Measurements from ENCODE around the gene NUP210.
A peak's percentile ranks its signal among the peaks of the same experiment; 100 is the strongest.
"Not testable (repeated sequence)": the region's sequence is repeated elsewhere in the genome, so short reads cannot be mapped to it uniquely, and the experiment has no call there.

The NUP210 gene

GRCh38 chr3:13420045-13420830, at the start of gene NUP210:
Gene NUP210 (minus strand): TSS chr3:13420322. CDS start chr3:13420226, 96 bp downstream.
- no peak for DNase-seq

GRCh38 chr3:13466781-13467180, 46.7 kb upstream of the NUP210 start:
- DNase-seq = no peak

GRCh38 chr3:13465236-13465873, 45.2 kb upstream of the NUP210 start:
- no peak for DNase-seq

- DNase-seq = no peak
These were observed 43.7 kb upstream of the NUP210 start for GRCh38 chr3:13463618-13464400.

- no peak for DNase-seq
These were observed 42.7 kb upstream of the NUP210 start for GRCh38 chr3:13462822-13463221.

GRCh38 chr3:13462125-13462629, 42.1 kb upstream of the NUP210 start:
- no peak for DNase-seq

- peak; percentile 79 for DNase-seq
These were observed 41.3 kb upstream of the NUP210 start for GRCh38 chr3:13461169-13462124.

GRCh38 chr3:13460341-13460736, 40.2 kb upstream of the NUP210 start:
- DNase-seq = no peak

- peak; percentile 19 for DNase-seq
These were observed 39.7 kb upstream of the NUP210 start for GRCh38 chr3:13459605-13460340.

GRCh38 chr3:13457593-13457992, 37.5 kb upstream of the NUP210 start:
- DNase-seq = no peak

- DNase-seq = peak; percentile 18
These were observed 35.5 kb upstream of the NUP210 start for GRCh38 chr3:13455644-13456043.

- peak; percentile 84 for DNase-seq
These were observed 32.6 kb upstream of the NUP210 start for GRCh38 chr3:13452490-13453335.

- DNase-seq = no peak
These were observed 31.2 kb upstream of the NUP210 start for GRCh38 chr3:13451301-13451673.

- DNase-seq = not testable (repeated sequence)
These were observed 22.8 kb upstream of the NUP210 start for GRCh38 chr3:13442882-13443281.

- no peak for DNase-seq
These were observed 20.2 kb upstream of the NUP210 start for GRCh38 chr3:13440204-13440817.

- DNase-seq = not testable (repeated sequence)
These were observed 16.1 kb upstream of the NUP210 start for GRCh38 chr3:13436213-13436612.

- no peak for DNase-seq
These were observed 13.8 kb upstream of the NUP210 start for GRCh38 chr3:13433912-13434311.

- DNase-seq = no peak
These were observed 12.0 kb upstream of the NUP210 start for GRCh38 chr3:13432093-13432492.

- not testable (repeated sequence) for DNase-seq
These were observed 10.3 kb upstream of the NUP210 start for GRCh38 chr3:13430411-13430875.

All from OCI-M1 (cell line).